HepG2 (cell line): ENCODE measurements around the gene DOC2A. TPM values are rescaled to one million over a fixed set of nuclear protein-coding genes. Genes with fewer than 3 reads are reported as not detected.

Source experiments
- FIP1L1 ChIP-seq: fragments of 200-400 bp; formaldehyde crosslinking; IDR thresholded peaks from 2 replicates; pipeline ENCODE4 v1.6.1; 2018; ENCODE audit warnings: low read depth, mild to moderate bottlenecking, low read length, moderate library complexity, borderline replicate concordance; ENCODE audit not compliant: insufficient read depth
- FOXM1 ChIP-seq: sonication (generic); formaldehyde crosslinking; IDR thresholded peaks from 2 replicates; pipeline ENCODE4 v1.5.0; 2020; ENCODE audit warnings: missing genetic modification reagents
- JARID2 ChIP-seq: sonication (generic); formaldehyde crosslinking; IDR thresholded peaks from 2 replicates; pipeline ENCODE4 v1.8.1; 2023; ENCODE audit warnings: missing genetic modification reagents, inconsistent platforms; ENCODE audit not compliant: insufficient replicate concordance
- KDM6A ChIP-seq: IDR thresholded peaks from 2 replicates; pipeline ENCODE4 v1.6.1; 2016; ENCODE audit warnings: low read depth
- NBN ChIP-seq: fragments of 450-650 bp; conservative IDR thresholded peaks from 2 replicates; pipeline ENCODE4 v1.6.1; 2017
- NFIC ChIP-seq: IDR thresholded peaks from 2 replicates; pipeline ENCODE4 v1.6.1; 2012; ENCODE audit warnings: mild to moderate bottlenecking, low read length, inconsistent platforms
- PAX8 ChIP-seq: sonication (generic); formaldehyde crosslinking; IDR thresholded peaks from 2 replicates; pipeline ENCODE4 v1.8.0; 2022; ENCODE audit warnings: mild to moderate bottlenecking, missing genetic modification reagents, borderline replicate concordance
- PTBP1 ChIP-seq: fragments of 200-400 bp; formaldehyde crosslinking; IDR thresholded peaks from 2 replicates; pipeline ENCODE4 v1.6.1; 2018; ENCODE audit warnings: low read length, low read depth; ENCODE audit not compliant: poor library complexity, severe bottlenecking
- RORA ChIP-seq: sonication (generic); formaldehyde crosslinking; IDR thresholded peaks from 2 replicates; pipeline ENCODE4 v1.5.0; 2020; ENCODE audit warnings: mild to moderate bottlenecking, missing genetic modification reagents, moderate library complexity
- SNRNP70 ChIP-seq: fragments of 200-400 bp; formaldehyde crosslinking; IDR thresholded peaks from 2 replicates; pipeline ENCODE4 v1.6.1; 2017; ENCODE audit warnings: mild to moderate bottlenecking, low read depth, low read length, moderate library complexity
- SOX13 ChIP-seq, 3 experiments: fragments of 450-650 bp in 1 of 3; sonication (generic) in 1 of 3; formaldehyde crosslinking in 1 of 3; IDR thresholded peaks in 2 of 3; conservative IDR thresholded peaks in 1 of 3; 2 replicates each; pipeline versions ENCODE4 v1.5.0 to v1.6.1; 2016 to 2020; ENCODE audit warnings: antibody characterized with exemption in 1 of 3, mild to moderate bottlenecking in 1 of 3, missing compliant biosample characterization in 1 of 3, missing genetic modification reagents in 1 of 3, moderate library complexity in 1 of 3
- SP5 ChIP-seq: IDR thresholded peaks from 2 replicates; pipeline ENCODE4 v1.6.1; 2016; ENCODE audit warnings: low read depth, borderline replicate concordance
- STAT5B ChIP-seq: sonication (generic); formaldehyde crosslinking; IDR thresholded peaks from 2 replicates; pipeline ENCODE4 v1.4.0; 2020; ENCODE audit warnings: missing genetic modification reagents
- ZNF572 ChIP-seq: sonication (generic); formaldehyde crosslinking; IDR thresholded peaks from 2 replicates; pipeline ENCODE4 v1.5.1; 2020; ENCODE audit warnings: mild to moderate bottlenecking, missing genetic modification reagents
- ZNF607 ChIP-seq: sonication (generic); formaldehyde crosslinking; IDR thresholded peaks from 2 replicates; pipeline ENCODE4 v1.5.1; 2020; ENCODE audit warnings: missing genetic modification reagents, mild to moderate bottlenecking, borderline replicate concordance
- polyA plus RNA-seq, 8 experiments: library from polyadenylated mRNA; depleted of rRNA in 3 of 8; stranded (reverse) in 7 of 8; unstranded in 1 of 8; fragments of >200 nt; fragmentation: Illumina TruSeq in 4 of 8; extraction: Trizol in 4 of 8; gene quantifications; 2 replicates each; pipeline versions ENCODE4 v1.2.1 to v1.2.3, GENCODE V29; 2011 to 2016; ENCODE audit warnings: low read depth in 4 of 8, missing spikeins in 1 of 8, mixed read lengths in 1 of 8; ENCODE audit not compliant: insufficient read depth in 1 of 8
- total RNA-seq, 5 experiments: library from RNA; depleted of rRNA; stranded (reverse); fragments of >200 nt; fragmentation: Illumina TruSeq; extraction: Trizol; gene quantifications; 2 replicates each; pipeline ENCODE4 v1.2.3, GENCODE V29; 2016; ENCODE audit warnings: low read depth in 1 of 5
- TF ChIP-seq, protein P1 (sequence below): sonication (generic); formaldehyde crosslinking; IDR thresholded peaks from 2 replicates; pipeline ENCODE4 v1.4.0; 2020; ENCODE audit warnings: mild to moderate bottlenecking, missing genetic modification reagents
- TF ChIP-seq, protein P2 (sequence below): sonication (generic); formaldehyde crosslinking; IDR thresholded peaks from 2 replicates; pipeline ENCODE4 v1.4.0; 2020; ENCODE audit warnings: mild to moderate bottlenecking, missing genetic modification reagents
- TF ChIP-seq, protein P3 (sequence below): sonication (generic); formaldehyde crosslinking; IDR thresholded peaks from 2 replicates; pipeline ENCODE4 v1.4.0; 2020; ENCODE audit warnings: low read depth, mild to moderate bottlenecking, missing genetic modification reagents

Gene DOC2A
- total and polyA plus RNA-seq, 2 of the 13 experiments (the other 11 are each of a cell fraction or from before 2014, with no cell fraction given): 0.15 to 0.55 TPM

DNA sequence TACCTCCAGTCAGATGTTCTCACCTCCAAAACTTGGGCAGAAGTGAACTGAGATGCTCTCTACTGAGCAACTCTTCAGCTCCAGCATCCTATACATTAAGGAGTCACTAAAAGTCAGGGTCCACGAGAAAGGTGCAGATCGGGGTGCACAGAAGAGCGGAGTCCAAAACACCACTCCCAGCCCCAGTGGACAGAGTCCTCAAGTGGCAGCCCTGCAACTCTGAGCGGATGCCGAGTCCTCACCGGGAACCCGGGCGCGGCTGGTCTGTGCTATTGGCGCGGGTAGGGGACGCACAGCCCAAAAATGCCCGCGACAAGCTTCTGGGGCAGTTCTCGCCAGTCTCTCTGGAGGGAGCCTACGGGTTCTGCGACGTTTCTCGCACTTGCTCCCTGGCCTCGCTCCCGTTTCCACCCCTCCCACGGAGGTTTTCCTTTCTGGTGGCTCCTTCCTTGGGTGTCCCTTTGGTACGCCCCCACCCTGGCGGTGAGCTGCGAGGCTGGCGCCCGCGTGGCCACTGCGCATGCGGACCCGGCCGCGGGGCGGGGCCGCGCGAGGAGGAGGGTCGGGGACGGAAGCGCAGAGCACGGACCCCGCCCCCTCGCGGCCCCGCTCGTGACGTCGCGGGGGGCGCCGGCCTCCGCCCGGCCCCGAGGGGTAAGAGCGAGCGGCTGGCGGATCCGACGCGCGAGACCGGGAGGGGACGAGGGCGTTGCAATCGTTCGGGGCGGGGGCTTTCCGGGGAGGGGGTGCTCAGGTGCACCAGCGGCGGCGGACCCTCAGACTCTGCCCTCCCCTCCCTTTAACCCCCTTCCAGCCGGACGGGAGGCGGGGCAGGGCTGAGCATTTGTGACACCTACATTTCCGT is 49.1 kb downstream of the DOC2A start, which contains the start of gene TMEM219 (continued):
- TF ChIP-seq, protein P1, sequence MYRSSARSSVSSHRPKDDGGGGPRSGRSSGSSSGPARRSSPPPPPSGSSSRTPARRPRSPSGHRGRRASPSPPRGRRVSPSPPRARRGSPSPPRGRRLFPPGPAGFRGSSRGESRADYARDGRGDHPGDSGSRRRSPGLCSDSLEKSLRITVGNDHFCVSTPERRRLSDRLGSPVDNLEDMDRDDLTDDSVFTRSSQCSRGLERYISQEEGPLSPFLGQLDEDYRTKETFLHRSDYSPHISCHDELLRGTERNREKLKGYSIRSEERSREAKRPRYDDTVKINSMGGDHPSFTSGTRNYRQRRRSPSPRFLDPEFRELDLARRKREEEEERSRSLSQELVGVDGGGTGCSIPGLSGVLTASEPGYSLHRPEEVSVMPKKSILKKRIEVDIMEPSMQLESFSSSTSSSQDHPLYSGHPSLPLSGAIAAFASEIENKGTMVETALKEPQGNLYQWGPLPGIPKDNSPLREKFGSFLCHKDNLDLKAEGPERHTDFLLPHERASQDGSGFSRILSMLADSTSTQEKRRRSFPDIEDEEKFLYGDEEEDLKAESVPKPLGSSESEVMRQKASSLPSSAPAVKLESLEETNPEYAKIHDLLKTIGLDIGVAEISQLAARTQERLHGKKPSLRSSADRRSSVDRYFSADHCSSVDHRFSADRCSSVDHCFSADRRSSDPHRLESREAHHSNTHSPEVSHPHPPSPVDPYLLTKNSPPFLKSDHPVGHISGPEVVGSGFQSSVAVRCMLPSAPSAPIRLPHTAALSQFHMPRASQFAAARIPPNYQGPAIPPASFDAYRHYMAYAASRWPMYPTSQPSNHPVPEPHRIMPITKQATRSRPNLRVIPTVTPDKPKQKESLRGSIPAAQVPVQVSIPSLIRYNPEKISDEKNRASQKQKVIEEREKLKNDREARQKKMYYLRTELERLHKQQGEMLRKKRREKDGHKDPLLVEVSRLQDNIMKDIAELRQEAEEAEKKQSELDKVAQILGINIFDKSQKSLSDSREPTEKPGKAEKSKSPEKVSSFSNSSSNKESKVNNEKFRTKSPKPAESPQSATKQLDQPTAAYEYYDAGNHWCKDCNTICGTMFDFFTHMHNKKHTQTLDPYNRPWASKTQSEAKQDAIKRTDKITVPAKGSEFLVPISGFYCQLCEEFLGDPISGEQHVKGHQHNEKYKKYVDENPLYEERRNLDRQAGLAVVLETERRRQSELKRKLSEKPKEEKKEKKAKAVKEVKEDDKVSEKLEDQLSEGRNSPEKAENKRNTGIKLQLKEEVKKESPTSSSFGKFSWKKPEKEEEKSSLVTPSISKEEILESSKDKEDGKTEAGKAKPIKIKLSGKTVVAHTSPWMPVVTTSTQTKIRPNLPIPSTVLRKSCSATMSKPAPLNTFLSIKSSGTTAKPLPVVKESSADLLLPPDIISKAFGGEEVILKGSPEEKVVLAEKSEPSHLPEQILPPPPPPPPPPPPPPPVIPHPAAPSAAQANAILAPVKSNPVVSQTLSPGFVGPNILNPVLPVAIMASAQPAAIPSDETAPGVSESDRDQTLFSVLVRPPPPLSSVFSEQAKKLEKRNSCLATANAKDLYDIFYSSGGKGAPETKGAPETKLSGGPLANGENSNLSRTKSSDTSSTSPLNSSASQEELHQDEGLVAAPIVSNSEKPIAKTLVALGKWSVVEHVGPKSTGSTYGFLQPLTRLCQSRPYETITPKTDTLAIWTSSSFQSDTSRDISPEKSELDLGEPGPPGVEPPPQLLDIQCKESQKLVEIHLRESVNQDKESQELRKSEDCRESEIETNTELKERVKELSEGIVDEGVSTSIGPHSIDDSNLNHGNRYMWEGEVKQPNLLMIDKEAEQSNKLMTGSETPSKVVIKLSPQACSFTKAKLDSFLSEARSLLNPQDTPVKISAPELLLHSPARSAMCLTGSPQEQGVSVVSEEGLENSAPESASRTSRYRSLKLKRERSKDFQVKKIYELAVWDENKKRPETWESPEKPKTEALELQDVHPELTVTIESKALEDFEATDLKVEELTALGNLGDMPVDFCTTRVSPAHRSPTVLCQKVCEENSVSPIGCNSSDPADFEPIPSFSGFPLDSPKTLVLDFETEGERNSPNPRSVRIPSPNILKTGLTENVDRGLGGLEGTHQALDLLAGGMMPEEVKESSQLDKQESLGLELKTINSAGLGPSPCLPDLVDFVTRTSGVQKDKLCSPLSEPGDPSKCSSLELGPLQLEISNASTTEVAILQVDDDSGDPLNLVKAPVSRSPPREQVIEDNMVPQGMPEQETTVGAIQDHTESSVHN (CRISPR knock-in tag): no peak
- TF ChIP-seq ZNF572 (CRISPR knock-in tag) (0 out of 2 replicates have a peak, but pooled peaks have one; percentile 24), FIP1L1 (no peak), FOXM1 (no peak), JARID2 (CRISPR knock-in tag) (peak; percentile 19), SOX13 (IDR thresholded peaks at IDR 0.05) (no peak), SOX13 (CRISPR knock-in tag; conservative IDR thresholded peaks at IDR 0.05 in 1 of 2, IDR thresholded peaks at IDR 0.05 in 1 of 2) (no peak; a peak in 2 of 4 replicates), NBN (no peak), PTBP1 (no peak), SP5 (CRISPR knock-in tag) (peak; percentile 70), KDM6A (no peak), ZNF607 (peak; percentile 65; the same call in 1 of the 2 replicates), STAT5B (CRISPR knock-in tag) (no peak), PAX8 (no peak), NFIC (no peak), SNRNP70 (no peak), RORA (no peak)
- TF ChIP-seq, protein P2, sequence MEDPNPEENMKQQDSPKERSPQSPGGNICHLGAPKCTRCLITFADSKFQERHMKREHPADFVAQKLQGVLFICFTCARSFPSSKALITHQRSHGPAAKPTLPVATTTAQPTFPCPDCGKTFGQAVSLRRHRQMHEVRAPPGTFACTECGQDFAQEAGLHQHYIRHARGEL: no peak
- TF ChIP-seq, protein P3, sequence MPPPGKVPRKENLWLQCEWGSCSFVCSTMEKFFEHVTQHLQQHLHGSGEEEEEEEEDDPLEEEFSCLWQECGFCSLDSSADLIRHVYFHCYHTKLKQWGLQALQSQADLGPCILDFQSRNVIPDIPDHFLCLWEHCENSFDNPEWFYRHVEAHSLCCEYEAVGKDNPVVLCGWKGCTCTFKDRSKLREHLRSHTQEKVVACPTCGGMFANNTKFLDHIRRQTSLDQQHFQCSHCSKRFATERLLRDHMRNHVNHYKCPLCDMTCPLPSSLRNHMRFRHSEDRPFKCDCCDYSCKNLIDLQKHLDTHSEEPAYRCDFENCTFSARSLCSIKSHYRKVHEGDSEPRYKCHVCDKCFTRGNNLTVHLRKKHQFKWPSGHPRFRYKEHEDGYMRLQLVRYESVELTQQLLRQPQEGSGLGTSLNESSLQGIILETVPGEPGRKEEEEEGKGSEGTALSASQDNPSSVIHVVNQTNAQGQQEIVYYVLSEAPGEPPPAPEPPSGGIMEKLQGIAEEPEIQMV (CRISPR knock-in tag): 0 out of 2 replicates have a peak, but pooled peaks have one; percentile 1
